Mononuclear cell (primary cell): ENCODE measurements around the gene ROMO1. TPM values are rescaled to one million over a fixed set of nuclear protein-coding genes. Genes with fewer than 3 reads are reported as not detected.
"Not testable (repeated sequence)": the region's sequence is repeated elsewhere in the genome, so short reads cannot be mapped to it uniquely, and the experiment has no call there.

Experiments
- H3K27me3 ChIP-seq: 2 replicates; pipeline ENCODE4 v1.6.0; 2011; ENCODE audit warnings: low read length, control low read depth; ENCODE audit not compliant: insufficient read depth
- H3K4me1 ChIP-seq: 2 replicates; pipeline ENCODE4 v1.5.1; 2011; ENCODE audit warnings: mild to moderate bottlenecking, low read length, control low read depth; ENCODE audit not compliant: insufficient read depth
- H3K4me3 ChIP-seq: 2 replicates; pipeline ENCODE4 v1.5.1; 2011; ENCODE audit warnings: mild to moderate bottlenecking, low read length, moderate library complexity
- H3K9me3 ChIP-seq: 2 replicates; pipeline ENCODE4 v1.5.1; 2011; ENCODE audit warnings: low read depth, mild to moderate bottlenecking, control low read depth, low read length
- total RNA-seq: library from RNA; depleted of rRNA; stranded (reverse); fragments of >200 nt; gene quantifications from one replicate; pipeline ENCODE4 v1.2.3, GENCODE V29; 2012

The ROMO1 gene
- total RNA-seq, 1 donor: 26.1 TPM

DNA sequence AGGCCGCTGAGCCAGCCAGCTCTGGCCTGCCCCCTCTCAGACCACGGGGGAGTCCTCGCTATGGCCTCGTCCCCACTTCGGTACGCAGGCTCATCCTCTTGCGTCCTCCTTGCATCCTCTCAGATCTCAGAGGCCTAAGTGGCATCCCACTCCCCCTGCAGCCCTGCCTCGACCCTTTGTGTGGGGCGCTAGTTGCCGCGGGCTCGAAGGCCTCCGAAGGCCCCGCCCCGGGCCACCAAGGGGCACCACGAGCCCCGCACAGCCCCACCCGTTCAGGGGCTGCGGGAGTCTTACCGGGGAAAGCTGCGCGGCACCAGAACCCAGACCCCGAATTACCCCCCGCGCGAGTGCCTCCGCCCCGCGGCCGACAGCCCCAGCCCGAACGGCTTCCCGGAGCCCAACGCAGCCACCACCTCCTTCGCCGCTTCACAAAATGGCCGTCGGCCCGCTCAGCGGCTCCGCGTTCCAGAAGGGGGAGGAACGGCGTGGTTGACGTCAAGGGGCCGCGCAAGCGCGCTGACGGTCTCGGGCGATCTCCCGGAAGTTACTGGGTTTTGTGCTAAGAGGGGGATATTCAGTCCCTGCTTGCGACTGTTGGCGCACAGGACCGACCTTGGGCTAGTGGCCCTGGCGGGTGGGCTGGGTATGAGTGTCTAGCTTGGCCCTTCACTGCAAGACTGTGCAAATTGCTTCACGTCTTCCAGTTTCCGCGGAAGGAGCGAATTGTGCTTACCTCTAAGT is 34.6 kb upstream of the ROMO1 start, which contains the start of the genes CPNE1 and RBM12:
CPNE1 (minus strand) TSS at position 435 of the 741 bp plus-strand sequence. CDS start 31,977 bp downstream, outside the sequence.
RBM12 (minus strand) TSS at position 435 of the 741 bp plus-strand sequence. CDS start 9,578 bp downstream, outside the sequence.
- Histone ChIP-seq H3K27me3 (no peaks in the 10 kb centered on the region), H3K4me1 (peaks cover 38% of the 10 kb centered on the region), H3K9me3 (no peaks in the 10 kb centered on the region), H3K4me3 (peak within 1 kb of the TSS; percentile 82)

DNA sequence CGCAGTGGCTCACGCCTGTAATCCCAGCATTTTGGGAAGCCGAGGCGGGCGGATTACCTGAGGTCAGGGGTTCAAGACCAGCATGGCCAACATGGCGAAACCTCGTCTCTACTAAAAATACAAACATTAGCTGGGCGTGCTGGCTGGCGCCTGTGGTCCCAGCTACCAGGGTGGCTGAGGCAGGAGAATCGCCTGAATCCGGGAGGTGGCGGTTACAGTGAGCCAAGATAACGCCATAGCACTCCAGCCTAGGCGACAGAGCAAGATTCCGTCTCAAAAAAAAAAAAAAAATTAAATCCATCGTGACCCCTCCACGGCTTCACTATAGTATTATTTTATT is 33.3 kb upstream of the ROMO1 start:
- H3K9me3 ChIP-seq: no peaks in the 10 kb centered on the region
- no peaks in the 10 kb centered on the region for H3K27me3 ChIP-seq
- peaks cover 27% of the 10 kb centered on the region for H3K4me1 ChIP-seq
- no peak overlapping the region for H3K4me3 ChIP-seq

- Histone ChIP-seq H3K27me3 (no peaks in the 10 kb centered on the region), H3K4me3 (no peak overlapping the region), H3K9me3 (no peaks in the 10 kb centered on the region), H3K4me1 (no peaks in the 10 kb centered on the region)
These were observed 30.0 kb upstream of the ROMO1 start for GRCh38 chr20:35669221-35669620.

- H3K4me3 ChIP-seq: no peak overlapping the region
- H3K27me3 ChIP-seq: no peaks in the 10 kb centered on the region
- H3K4me1 ChIP-seq: no peaks in the 10 kb centered on the region
These were observed 29.5 kb upstream of the ROMO1 start for GRCh38 chr20:35669681-35670080.

GRCh38 chr20:35673884-35674283 is 25.3 kb upstream of the ROMO1 start:
- Histone ChIP-seq H3K9me3 (no peaks in the 10 kb centered on the region), H3K4me3 (no peak overlapping the region), H3K27me3 (no peaks in the 10 kb centered on the region), H3K4me1 (no peaks in the 10 kb centered on the region)

More at GRCh38 chr20:35669681-35670080, 29.5 kb upstream of the ROMO1 start:
- no peaks in the 10 kb centered on the region for H3K9me3 ChIP-seq

- Histone ChIP-seq H3K4me3 (no peak overlapping the region), H3K27me3 (no peaks in the 10 kb centered on the region), H3K4me1 (peaks cover under 1% of the 10 kb centered on the region), H3K9me3 (no peaks in the 10 kb centered on the region)
These were observed 24.3 kb upstream of the ROMO1 start for GRCh38 chr20:35674921-35675320.

- Histone ChIP-seq H3K4me1 (peaks cover 9% of the 10 kb centered on the region), H3K4me3 (no peak overlapping the region), H3K27me3 (no peaks in the 10 kb centered on the region), H3K9me3 (no peaks in the 10 kb centered on the region)
These were observed 18.6 kb upstream of the ROMO1 start for GRCh38 chr20:35680452-35681183.

DNA sequence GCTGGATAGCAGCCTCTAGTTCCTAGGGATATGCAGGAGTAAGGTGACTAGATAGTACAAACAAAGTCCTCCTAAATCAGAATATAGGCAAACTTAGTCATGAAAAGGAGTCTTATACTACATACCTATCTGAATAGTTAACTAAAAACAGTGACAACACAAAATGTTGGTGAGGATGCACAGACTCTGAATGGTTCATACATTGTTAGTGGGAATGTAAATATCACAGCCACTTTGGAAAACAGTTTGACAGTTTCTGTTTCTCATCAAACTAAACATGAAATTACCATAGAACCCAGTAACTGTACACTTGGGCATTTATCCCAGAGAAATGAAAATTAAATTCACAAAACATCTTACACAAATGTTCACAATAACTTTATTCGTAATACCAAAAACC is 17.2 kb upstream of the ROMO1 start:
- Histone ChIP-seq H3K9me3 (no peaks in the 10 kb centered on the region), H3K4me3 (no peak overlapping the region), H3K27me3 (no peaks in the 10 kb centered on the region), H3K4me1 (peaks cover 9% of the 10 kb centered on the region)

GRCh38 chr20:35685368-35685767 is 13.8 kb upstream of the ROMO1 start:
- not testable (repeated sequence) for H3K4me3 ChIP-seq, H3K27me3 ChIP-seq, H3K9me3 ChIP-seq, H3K4me1 ChIP-seq

GRCh38 chr20:35686872-35687271 is 12.3 kb upstream of the ROMO1 start:
- not testable (repeated sequence) for H3K4me3 ChIP-seq, H3K9me3 ChIP-seq, H3K4me1 ChIP-seq, H3K27me3 ChIP-seq

DNA sequence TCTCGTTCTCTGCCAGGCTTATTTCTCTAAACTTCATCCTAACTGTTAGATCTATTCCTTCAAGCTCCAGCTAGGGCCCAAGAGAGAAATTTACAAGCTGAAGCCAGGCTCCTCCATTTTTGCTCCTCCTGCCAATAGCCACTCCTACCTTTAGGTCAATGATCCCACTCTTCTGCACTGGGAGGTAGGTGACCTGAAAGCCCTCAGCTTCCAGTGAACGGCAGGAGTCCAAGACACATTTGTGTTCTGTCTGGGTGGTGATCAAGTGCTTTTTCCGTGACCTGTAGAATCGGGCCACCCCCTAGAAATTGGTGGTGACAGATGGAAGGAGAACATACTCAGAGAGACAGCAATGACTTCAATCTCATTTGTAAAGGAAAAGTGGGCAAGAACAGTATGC is 8.9 kb upstream of the ROMO1 start:
- H3K4me3 ChIP-seq: no peak overlapping the region
- H3K4me1 ChIP-seq: no peaks in the 10 kb centered on the region
- no peaks in the 10 kb centered on the region for H3K27me3 ChIP-seq
- H3K9me3 ChIP-seq: no peaks in the 10 kb centered on the region

DNA sequence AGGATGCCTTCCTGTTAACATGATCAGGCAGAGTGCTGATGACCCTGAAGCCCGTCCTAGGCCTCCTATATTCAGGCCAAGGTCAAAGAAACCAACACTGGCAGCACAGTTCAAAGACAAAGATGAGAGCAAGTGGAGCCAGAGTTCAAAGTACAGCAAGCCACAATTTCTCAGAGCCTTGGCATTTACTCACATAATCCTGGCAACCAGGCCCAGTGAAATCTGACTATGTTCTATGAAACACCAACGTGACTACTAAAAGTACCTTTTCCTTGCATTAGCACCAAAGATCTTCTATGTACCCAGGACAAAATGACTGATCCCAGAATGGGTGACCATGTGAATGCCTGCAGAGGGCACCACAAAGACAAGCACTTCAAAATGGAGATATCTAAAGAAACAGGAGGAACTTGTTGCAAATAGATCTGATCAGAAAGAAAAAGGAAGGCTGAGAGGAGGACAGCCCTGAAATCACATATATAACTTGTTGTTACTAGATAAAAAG is 3.9 kb upstream of the ROMO1 start:
- Histone ChIP-seq H3K4me1 (peaks cover 21% of the 10 kb centered on the region), H3K9me3 (no peaks in the 10 kb centered on the region), H3K4me3 (no peak overlapping the region), H3K27me3 (no peaks in the 10 kb centered on the region)

DNA sequence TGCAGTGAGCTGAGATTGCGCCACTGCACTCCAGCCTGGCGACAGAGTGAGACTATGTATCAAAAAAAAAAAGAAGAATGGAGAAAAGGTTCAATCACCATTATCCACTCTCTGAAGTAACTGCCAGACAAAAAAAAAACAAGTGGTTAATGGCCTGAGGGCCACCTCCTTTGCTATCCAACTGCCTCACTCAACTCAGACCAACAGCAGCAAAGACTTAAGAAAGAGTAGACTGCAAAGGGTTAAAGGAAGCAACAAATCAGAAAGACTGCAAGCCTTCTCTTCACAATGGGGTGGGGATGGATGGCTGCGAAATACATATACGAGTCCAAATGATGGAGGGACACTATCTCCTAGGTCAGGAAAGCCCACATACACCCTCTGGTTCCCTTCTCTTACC is 3.2 kb upstream of the ROMO1 start:
- no peaks in the 10 kb centered on the region for H3K9me3 ChIP-seq
- peaks cover 26% of the 10 kb centered on the region for H3K4me1 ChIP-seq
- H3K27me3 ChIP-seq: no peaks in the 10 kb centered on the region
- H3K4me3 ChIP-seq: no peak overlapping the region

- no peak overlapping the region for H3K4me3 ChIP-seq
- no peaks in the 10 kb centered on the region for H3K27me3 ChIP-seq
- H3K4me1 ChIP-seq: peaks cover 26% of the 10 kb centered on the region
- H3K9me3 ChIP-seq: no peaks in the 10 kb centered on the region
These were observed 1.4 kb upstream of the ROMO1 start for GRCh38 chr20:35697696-35698297.
